Epithelial cell of proximal tubule (primary cell): ENCODE data around the gene RBMS2. TPM values are rescaled to one million over a fixed set of nuclear protein-coding genes. Genes with fewer than 3 reads are reported as not detected.
A peak's percentile ranks its signal among the peaks of the same experiment; 100 is the strongest.

ENCODE experiments used
- DNase-seq: peaks from one replicate; pipeline ENCODE4 v3.0.0-alpha.2; 2011; ENCODE audit warnings: low read depth
- H3K4me3 ChIP-seq: 2 replicates; pipeline ENCODE4 v1.5.1; 2011; ENCODE audit warnings: low read depth, mild to moderate bottlenecking, low read length
- CTCF ChIP-seq: conservative IDR thresholded peaks from 2 replicates; pipeline ENCODE4 v1.5.1; 2012; ENCODE audit warnings: low read depth, mild to moderate bottlenecking, low read length
- total RNA-seq: library from RNA; depleted of rRNA; stranded (reverse); fragments of >200 nt; gene quantifications from 2 replicates; pipeline ENCODE4 v1.2.3, GENCODE V29; 2015

The RBMS2 gene
- total RNA-seq, 1 donor from 2014 or later = 23.9 TPM

- H3K4me3 ChIP-seq = no peak overlapping the region
- DNase-seq = no peak
- no peak for TF ChIP-seq CTCF
Measured at GRCh38 chr12:56520506-56520905, 1.1 kb upstream of the RBMS2 start.

- no peak for TF ChIP-seq CTCF
- DNase-seq = no peak
- H3K4me3 ChIP-seq = peak overlapping the region; percentile 76
Measured at GRCh38 chr12:56521209-56521589, 421 bp upstream of the RBMS2 start.

- DNase-seq = no peak
- peak overlapping the region; percentile 76 for H3K4me3 ChIP-seq
- TF ChIP-seq CTCF = no peak
Measured at GRCh38 chr12:56522411-56523193, 982 bp downstream of the RBMS2 start.

- H3K4me3 ChIP-seq = no peak overlapping the region
- no peak for DNase-seq
- no peak for TF ChIP-seq CTCF
Measured at GRCh38 chr12:56528846-56529245, 7.2 kb downstream of the RBMS2 start.

- no peak overlapping the region for H3K4me3 ChIP-seq
- no peak for TF ChIP-seq CTCF
- no peak for DNase-seq
Measured at GRCh38 chr12:56529656-56530055, 8.0 kb downstream of the RBMS2 start.

- no peak for DNase-seq
- no peak overlapping the region for H3K4me3 ChIP-seq
- no peak for TF ChIP-seq CTCF
Measured at GRCh38 chr12:56530390-56531055, 8.9 kb downstream of the RBMS2 start.

GRCh38 chr12:56537546-56537945 is 15.9 kb downstream of the RBMS2 start:
- no peak for DNase-seq
- no peak overlapping the region for H3K4me3 ChIP-seq
- no peak for TF ChIP-seq CTCF
